H54 (cell line): ENCODE results near the gene FST.
A peak's percentile ranks its signal among the peaks of the same experiment; 100 is the strongest.

Experiments
- DNase-seq: peaks from one replicate; pipeline ENCODE4 v3.0.0; 2011; ENCODE audit warnings: low spot score, mixed read lengths; ENCODE audit not compliant: insufficient read length
- FAIRE-seq: peaks from 3 replicates; lab custom pipeline; 2011; peaks lifted over from hg19 to GRCh38; lab: Jason Lieb, UNC
- POLR2A ChIP-seq: IDR thresholded peaks from 2 replicates; pipeline ENCODE4 v1.6.1; 2011; ENCODE audit warnings: low read depth, mild to moderate bottlenecking, low read length

FST gene, protein sequence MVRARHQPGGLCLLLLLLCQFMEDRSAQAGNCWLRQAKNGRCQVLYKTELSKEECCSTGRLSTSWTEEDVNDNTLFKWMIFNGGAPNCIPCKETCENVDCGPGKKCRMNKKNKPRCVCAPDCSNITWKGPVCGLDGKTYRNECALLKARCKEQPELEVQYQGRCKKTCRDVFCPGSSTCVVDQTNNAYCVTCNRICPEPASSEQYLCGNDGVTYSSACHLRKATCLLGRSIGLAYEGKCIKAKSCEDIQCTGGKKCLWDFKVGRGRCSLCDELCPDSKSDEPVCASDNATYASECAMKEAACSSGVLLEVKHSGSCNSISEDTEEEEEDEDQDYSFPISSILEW

DNA sequence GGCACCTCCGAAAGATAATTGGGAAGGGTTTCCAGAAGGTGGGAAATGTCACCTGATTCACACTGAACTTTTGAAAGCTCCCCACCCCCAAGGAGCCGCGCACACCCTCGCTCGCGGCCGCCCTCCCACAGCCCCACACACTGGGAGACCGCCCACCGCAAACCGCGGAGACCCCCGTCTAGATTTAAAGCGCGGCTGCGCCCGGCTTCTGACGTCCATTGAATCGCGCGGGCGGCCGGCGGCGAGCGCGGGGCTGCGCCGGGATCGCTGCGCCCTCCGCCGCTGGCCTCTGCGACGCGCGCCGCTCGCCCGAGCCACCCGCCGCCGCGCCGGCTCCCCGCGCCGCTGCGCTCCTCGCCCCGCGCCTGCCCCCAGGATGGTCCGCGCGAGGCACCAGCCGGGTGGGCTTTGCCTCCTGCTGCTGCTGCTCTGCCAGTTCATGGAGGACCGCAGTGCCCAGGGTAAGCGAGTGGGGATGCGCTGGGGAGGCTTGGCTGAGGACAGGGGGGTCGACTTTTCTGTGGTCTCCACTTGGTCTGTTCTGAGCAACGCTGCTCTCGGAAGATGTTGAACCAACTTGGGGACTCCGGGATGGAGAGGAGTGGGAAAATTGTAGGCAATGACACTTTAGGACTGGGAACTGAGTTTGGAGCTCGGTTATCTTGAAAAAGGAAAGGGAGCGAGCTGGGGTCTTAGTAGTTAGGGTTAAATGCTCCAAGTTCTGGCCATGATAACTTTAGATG is at the start of gene FST:
TSS of gene FST (plus strand) at position 214 of the 743 bp plus-strand sequence. CDS start at position 377, 163 bp downstream.
- TF ChIP-seq POLR2A = peak; percentile 48; the same call in 1 of the 2 replicates
- FAIRE-seq (no peak), DNase-seq (peak; percentile 29)

DNA sequence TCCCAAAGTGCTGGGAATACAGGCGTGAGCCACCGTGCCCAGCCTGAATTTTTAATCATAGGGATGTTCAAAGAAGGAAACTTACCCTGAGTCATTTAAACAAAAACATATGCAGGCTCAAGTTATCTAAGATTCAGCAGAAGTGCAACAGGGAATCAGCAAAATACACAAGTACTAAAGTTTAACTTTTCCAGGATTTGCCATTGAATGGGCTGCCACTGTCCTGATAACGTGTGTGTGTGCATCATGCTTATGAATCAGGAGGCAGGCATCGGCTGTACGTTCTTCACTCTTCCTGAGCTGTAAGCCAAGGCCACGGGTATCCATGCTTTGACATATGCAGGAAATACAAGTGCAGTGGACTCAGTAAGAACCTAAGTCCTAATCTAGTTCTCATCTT is 48.8 kb upstream of the FST start:
- FAIRE-seq (no peak), DNase-seq (no peak)
- TF ChIP-seq POLR2A = no peak

DNA sequence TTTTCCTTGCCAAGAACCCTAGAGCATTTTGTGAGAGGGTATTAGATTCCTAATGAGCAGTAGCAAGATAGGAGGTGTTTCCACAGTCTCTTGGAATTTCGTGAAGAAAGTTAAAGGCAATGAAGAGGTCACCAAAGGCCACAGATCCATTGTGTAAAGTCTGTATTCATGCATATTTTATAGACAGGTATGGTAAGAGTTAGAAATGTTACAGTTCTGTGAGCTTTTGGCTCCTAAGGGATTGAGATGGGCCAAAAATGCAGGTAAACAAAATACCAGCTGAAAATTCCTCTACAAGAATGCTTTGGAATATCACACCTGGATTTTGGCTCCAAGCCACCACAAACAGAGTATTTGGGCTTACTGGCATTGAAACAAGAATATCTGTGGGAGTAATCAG is 47.4 kb upstream of the FST start:
- TF ChIP-seq POLR2A = no peak
- no peak for FAIRE-seq
- no peak for DNase-seq

DNA sequence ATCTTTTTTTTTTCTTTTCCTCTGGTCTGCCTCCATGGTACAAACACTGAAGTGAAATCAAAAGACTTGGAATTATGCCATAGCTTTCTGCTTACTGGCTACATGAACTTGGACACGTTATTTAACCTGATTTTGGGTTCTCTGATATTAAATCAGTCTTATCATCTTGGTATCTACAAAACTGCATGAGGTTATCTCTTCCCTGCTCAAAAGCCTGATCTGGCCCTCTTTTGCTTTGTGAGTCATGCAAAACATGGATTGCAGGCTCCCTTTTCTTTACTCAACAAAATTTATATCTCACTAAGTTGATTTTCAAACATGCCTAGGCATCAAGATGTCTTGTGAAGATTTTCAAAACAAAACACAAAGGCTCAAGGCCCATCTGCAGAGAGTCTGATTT is 45.9 kb upstream of the FST start:
- TF ChIP-seq POLR2A = no peak
- DNase-seq (no peak), FAIRE-seq (no peak)

DNA sequence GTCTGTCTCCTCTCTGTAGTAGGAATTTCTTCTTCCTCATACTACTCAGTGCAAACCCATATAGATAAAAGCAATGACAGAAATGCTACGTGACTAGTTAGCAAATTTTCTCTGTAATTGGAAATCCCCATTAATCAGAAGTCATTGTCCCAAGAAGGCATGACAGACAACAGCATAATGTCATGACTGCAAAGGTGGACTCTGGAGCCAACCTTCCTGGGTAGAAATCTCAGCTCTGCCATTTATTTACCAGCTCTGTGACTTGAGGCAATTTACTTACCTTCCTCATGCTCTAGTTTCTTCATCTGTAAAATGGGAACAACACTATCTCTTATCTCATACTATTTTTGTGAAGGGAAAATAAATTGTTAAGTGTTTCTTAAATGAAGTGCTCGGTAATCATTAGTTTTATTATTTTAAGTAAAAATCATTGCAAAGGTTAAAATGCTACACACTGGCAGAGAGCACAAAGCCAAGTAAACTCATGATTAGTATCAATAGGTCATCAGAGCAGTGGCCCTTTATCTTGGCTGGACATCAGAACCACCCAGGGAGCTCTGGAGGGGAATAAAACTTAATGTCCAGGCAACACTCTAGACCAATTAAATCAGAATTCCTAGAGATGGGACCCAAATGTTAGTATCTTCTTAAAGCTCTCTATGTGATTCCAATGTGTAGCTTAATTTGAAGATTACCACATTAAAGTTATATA is 43.8 kb upstream of the FST start:
- DNase-seq = no peak
- no peak for FAIRE-seq
- no peak for TF ChIP-seq POLR2A

DNA sequence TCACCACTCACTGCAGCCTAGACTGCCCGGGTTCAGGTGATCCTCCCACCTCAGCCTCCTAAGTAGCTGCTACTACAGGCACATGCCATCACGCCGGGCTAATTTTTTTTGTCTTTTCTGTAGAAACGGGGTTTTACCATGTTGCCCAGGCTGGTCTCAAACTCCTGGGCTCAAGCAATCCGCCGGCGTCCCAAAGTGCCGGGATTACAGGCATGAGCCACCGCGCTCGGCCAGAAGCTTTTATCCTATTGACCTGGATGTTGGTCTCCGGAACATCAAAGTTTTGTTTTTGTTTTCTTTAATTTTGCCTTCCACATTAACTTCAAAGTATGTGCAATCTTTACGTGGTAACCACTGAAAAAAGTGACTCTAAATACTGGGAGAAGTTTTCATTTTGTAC is 42.4 kb upstream of the FST start:
- no peak for TF ChIP-seq POLR2A
- DNase-seq (no peak), FAIRE-seq (no peak)

DNA sequence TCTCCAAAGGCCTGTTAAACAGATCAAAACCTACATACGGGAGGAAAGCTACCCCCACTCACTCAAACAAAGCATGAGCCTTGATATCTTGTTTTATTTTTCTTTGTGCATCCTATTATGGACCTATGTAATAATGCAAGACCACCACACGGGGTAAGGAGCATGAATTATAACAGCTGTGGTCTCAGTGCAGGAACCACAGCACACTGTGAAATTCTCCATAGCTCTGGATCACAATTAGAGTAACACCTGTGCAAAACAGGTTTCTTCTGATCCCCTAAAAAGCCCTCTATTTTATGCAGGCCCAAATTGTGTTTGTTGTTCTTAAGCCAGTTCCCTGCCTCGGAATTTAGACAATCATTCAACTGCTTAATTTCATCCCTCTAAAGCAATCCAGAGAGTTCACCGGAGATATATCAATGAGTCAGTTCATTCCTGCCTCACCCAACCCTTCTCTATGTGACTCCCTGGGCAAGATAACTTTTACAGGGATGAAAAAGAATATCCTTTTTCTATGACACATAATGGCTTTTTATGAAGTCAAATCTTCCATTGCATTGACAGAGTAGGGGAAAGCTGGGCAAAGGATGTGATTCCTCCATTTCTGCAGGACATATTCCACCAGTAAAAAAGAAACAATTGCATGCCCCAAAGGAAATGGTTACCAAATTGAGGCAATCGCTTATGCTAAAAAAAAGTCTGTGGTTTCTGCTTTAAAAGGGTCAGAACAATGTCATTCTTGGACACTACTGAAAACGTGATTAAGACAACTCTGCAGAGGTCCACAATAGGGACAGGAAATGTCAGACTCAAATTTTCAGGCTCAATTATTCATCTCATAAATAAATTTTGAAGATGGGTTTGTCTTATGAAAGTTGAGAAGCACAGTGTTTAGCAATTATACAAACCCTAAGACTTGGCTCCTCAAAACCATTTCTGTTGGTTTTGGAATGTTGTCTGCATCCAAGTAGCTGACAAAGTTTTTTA is 41.6 kb upstream of the FST start:
- TF ChIP-seq POLR2A = no peak
- FAIRE-seq = peak; percentile 41
- DNase-seq = peak; percentile 17

DNA sequence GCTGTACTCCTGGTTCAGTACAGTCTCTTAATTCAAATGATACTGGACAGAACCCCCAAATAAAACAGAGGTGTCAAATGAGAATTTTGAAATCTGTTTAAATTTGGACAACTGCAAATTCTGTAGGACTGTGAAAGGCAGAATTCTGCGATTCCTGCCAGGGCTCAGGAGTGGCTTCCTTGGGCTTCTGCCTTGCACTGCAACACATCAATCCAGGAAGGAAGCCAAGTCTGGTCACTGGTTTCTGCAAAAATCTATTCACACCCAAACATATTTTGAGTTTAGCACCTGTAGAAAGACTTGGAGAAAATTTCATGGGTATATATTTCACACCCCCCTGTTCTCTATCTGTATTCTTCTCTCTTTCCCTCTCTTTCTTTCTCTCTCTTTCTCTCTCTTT is 37.5 kb upstream of the FST start:
- DNase-seq (no peak), FAIRE-seq (no peak)
- TF ChIP-seq POLR2A = no peak

DNA sequence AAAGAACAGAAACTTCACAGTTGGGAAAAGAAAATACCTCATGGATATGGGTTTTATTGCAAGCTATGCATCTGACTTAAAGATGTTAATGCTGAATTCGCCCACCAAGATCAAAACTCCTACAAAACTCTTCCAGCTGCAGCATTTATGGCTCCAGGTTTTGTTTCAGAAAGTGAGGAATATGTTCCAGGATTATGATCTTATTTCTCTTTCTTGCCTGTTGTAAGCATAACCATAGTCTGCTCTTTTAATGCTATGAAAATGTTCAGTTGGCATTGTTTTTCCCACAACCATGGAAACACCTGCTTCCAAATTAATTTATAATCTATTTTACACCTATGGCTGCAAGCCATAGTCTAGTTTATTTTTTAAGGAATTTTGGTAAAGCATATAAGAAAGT is 34.9 kb upstream of the FST start:
- DNase-seq (no peak), FAIRE-seq (no peak)
- TF ChIP-seq POLR2A = no peak

DNA sequence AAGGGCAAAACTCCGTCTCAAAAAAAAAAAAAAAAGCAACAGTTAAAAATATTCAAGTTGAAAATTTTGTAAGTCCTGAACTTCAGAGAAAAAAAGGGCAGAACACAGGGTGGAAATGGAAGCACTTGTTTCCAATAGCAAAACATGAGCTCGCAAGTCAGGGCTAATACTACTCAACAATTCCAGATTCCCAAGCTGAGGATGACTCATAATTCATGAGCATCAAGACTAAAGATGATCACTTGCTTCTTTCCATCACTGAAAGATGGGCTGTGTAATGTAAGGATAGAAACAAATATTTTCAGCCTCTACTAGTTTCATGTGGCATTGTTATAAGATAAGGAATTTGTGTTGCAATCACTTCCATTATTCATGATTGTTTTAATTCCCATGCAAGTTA is 33.5 kb upstream of the FST start:
- TF ChIP-seq POLR2A = no peak
- FAIRE-seq (no peak), DNase-seq (no peak)

DNA sequence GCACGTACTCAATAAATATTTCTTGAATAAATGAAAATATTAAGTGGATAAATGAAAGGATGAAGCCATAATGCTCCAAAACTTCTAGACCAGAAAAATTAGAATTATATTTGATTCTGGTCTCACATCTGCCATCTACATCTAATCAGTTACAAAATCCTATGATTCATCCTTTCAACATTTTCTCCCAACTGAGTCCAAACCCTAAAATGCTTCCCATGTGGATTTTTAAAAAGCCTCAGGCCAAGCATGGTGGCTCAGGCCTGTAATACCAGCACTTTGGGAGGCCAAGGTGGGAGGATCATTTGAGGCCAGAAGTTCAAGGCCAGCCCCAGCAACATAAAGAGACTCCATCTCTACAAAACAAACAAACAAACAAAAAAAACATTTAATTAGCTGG is 31.6 kb upstream of the FST start:
- TF ChIP-seq POLR2A = no peak
- no peak for FAIRE-seq
- DNase-seq = no peak

DNA sequence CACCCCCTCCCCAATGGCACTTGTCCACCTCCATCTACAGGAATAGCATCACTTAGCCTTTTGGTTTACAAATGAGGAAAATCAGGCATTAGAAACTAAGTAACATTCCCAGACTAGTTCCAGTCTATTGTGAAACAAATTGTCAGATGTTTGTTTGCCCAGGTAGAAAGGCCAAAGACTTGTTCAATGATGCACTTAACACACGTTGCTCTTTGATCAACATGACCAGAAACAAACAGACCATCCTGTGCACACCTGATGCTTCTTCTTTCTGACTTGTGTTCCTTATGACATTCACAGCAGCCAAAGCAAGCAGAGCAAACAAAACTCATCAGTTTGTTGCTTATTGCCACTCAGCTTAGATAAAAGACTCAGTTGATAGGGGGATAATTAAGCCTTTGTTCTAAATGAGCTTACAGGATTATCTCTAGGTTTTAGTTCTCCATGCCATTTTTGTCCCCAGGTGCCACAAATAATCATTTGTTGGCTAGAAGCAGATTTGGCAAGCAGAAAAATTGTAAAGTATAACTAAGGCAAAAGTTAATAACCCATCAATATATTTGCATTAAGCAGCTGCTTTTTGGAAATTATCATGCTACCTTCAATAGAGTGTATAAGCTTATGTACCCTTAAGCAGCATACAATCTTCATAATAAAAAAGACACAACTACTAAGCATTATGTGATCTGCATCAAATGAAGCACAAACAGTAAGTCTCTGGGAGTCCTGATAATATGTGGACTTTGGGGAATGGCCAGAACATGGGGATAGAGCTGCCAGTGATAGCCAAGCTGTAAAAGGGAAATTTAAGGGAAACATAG is 26.3 kb upstream of the FST start:
- DNase-seq = no peak
- no peak for TF ChIP-seq POLR2A
- FAIRE-seq = no peak
